Stimulated activated naive CD8-positive, alpha-beta T cell treated with anti-CD3 and anti-CD28 coated beads, Interleukin-15, Interleukin-2, amounts not matched to agents 100 U/mL and 50 U/mL, for 24 hours (primary cell): ENCODE results near the gene SLC25A23.

Source experiments
- ATAC-seq: fragments of 150-1000 bp; cut with Tn5 transposase; one replicate; pipeline ENCODE4 v1.10.0; 2021
- DNase-seq: peaks from one replicate; pipeline ENCODE4 v3.0.0; 2021

SLC25A23 gene

DNA sequence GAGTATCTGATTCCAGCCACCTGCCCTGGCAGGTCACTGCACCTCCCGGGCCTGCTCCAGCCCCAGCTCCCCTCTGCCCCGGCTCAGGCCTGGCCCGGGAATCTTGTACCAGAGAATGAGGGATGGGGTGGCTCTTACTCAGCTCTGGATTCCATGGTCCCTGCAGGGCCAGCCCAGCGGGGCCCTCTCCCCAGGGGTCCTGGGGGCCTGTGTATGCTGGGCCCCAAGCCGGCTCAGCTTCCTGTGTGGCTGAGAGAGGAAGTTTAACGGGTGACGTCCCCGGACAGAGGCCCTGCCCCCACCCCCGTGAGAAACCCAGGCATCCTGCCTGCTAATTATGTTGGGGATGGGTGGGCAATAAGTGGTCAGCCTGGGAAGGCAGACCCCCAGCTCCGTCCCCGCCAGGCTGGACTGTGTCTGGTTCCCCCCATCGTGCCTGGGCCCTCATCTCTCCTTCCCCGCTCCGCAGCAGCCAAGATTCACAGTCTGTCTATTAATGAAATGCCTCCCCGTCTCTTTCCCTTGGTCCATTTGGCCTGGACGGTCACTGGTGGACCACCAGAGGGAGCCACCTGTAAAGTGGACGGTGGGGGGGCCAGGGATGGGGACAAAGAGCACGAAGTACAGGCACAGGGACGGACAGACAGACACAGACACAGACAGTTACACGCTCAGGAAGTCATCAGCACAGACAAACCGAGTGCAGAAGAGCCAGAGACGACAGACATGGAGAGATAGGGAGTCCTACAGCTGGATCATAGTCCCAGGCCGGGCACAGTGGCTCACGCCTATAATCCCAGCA lies 22.1 kb upstream of the SLC25A23 start, which contains the start of gene DENND1C:
Gene DENND1C (minus strand): TSS at position 247 of the 802 bp plus-strand sequence. CDS start 92 bp downstream, at position 155.
- DNase-seq: peak; percentile 78

DNA sequence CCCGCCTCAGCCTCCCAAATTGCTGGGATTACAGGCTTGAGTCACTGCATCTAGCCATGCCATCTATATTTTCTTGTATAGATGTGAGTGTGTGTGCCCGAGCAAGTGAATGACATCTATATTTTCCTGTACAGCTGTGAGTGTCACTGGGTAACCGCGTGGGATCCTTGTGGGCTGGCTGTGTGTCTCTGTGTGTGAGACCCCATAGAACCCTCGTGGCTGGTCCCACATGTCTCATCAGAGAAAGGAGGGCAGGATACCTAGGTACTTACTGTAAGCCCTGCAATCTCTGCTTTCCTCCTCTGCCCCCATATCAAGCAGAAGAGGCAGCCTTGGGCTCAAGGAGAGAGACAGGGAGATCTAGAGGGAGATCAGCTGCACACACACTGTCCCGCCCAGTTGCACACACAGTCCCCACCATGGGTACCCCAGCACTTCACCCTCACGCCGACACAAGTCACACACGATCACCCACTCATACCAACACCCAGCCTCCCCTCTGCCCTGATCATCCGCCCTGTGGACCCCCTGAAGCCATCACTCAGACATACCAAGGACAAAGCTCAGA lies 21.3 kb upstream of the SLC25A23 start:
- ATAC-seq (peak; percentile 22), DNase-seq (peak; percentile 41)

More for the DNA sequence above, 22.1 kb upstream of the SLC25A23 start, which contains the start of gene DENND1C:
- peak; percentile 84 for ATAC-seq

DNA sequence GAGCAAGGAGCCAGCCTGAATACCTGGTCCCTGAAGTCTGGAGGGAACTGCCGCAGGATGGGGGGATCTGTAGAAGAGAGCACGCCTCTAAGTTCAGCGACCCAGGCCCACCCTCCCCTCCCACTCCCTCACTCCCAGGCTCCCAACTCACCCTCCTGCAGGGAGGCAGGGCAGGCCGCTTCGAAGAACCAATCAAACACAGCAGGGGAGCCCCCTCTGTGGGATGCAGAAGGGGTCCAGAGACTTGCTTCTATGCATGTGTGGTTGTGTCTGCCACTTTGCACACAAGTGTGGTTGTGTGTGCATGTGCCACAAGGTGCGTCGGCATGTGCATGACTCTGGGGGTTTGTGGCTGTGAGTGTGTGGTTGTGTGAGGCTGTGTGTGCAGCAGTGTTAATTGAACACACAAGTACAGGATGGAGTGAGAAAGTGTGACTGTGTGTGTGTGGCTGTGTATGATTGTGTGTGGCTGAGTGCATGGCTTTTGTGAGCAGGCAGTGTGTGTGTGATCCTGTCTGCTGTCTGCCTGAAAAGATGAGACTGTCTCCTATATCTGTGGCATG lies 20.3 kb upstream of the SLC25A23 start:
- no peak for ATAC-seq
- no peak for DNase-seq

DNA sequence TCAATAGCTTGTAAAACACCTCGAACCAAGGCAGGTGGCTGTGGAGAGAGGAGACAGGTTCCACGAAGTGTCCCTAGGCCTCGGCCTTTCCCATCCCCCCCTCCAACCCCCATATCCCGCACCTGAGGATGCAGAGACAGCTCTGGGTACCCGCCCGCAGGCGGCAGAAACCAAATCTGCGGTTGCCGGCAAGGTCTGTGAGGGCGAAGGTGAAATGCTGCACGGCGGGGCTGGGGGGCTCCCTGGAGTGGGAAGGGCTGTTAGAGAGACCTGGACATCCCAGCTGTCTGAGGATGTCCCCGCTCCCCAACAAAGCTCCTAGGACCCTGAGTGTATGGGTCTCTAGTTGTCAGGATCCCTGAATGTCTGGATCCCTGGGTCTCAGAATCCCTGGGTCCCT lies 19.2 kb upstream of the SLC25A23 start:
- no peak for DNase-seq
- ATAC-seq: no peak

DNA sequence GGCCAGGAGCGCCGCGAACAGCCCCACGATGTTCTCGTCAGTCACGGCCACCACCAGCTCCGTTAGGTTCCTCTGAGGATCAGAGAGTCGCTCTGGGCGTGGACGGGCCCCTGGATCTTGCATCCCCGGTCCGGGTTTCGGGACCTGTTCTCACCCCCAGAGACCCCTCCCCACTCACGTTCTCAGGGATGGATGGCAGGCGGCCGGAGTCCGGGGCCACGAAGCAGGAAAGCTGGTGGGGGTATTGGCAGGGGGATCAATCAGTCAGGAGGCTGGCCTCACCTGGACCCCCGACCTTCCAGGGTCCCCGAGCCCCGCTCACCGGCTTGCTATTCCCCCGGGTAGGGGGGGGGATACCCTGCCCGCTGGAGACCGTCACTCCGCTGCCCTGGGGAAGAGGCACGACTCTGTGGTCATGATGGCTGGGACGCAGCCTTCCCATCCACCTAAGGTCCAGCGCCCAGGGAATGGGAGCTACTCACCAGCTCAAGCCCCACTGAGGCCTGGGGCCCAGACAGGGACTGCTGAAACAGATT lies 17.4 kb upstream of the SLC25A23 start:
- no peak for DNase-seq
- no peak for ATAC-seq

DNA sequence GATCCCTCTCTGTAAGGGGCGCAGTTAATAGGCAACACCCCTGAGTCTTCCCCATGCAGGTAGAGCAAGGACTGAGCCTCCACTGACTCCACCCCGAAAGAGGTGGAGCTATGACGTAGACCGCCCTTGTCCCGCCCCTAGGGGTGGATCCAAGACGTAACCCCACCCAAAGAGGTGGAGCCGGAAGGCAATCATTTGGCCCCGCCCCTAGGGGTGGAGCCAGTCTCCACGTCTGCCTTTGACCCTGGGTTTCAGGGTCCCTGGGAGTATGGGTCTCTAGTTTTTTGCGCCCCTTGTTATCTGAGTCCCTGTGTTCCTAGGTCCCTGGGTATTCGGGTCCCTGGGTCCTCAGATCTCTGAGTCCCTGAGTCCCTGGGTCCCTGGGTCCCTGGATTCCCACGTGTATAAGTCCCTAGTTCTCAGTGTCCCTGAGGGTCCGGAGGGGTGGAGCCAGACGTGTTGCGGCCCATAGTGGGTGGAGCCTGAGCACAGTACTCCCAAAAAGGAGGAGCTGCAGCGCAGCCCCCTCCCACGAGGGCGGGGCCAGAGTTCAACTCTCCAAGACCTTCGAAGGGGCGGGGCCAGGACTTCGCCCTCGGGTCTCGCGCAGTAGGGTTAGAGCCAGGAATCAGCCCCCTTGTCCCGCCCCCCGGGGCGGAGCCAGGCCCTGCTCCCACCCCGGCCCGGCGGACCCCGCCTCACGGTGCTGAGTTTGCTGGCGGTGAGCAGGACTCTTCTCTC lies 16.7 kb upstream of the SLC25A23 start:
- peak; percentile 80 for ATAC-seq
- peak; percentile 77 for DNase-seq

DNA sequence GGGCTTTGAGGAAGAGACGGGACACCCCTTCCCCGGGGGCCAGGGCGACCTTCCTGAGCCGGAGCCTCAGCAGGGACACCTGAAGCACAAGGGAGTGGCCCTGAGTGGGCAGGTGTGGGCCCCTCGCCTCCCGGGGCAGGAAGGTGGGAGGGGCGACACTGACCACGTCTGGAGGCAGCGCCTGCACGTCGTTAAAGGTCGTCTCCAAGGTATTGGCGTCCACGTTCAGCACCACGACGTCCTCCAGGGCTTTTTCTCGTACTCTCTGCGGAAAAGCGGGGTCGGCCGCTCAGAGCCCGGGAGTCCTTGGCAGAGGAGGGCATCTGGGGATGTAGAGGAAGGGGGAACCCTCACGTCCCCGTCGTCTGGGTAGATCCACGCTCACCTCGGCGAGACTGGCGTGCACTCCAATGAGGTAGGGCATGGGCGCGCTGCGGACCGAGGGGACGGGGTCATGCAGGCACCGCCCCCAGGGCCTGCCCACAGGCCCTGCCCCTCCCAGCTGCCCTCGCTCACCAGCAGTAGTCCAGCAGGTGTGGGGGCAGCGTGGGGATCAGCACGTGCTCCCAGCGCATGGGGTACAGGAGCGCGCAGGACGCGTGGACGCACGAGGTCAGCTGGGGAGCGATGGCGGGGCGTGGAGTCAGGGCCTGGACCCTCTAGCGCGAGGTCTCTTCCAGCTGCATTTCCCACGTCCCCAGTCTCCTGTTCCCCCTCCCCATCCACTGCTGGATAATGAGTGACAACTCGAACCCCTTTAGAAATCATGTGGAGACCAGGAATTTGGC lies 15.9 kb upstream of the SLC25A23 start:
- ATAC-seq: no peak

DNA sequence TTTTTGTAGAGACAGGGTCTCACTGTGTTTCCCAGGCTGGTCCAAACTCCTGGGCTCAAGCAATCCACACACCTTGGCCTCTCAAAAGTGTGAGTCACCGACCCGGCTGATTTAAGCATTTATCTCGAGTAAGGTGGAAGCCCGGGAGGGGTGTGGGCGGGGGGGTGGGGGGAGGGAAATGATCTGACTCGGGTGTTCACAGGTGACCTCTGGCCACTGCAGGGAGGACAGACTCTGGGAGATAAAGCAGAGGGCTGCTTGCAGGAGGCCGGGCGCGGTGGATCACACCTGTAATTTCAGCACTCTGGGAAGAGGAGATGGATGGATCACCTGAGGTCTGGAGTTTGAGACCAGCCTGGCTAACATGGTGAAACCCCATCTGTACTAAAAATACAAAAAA lies 14.1 kb upstream of the SLC25A23 start:
- DNase-seq (no peak), ATAC-seq (no peak)

More for the DNA sequence above, 15.9 kb upstream of the SLC25A23 start:
- no peak for DNase-seq

DNA sequence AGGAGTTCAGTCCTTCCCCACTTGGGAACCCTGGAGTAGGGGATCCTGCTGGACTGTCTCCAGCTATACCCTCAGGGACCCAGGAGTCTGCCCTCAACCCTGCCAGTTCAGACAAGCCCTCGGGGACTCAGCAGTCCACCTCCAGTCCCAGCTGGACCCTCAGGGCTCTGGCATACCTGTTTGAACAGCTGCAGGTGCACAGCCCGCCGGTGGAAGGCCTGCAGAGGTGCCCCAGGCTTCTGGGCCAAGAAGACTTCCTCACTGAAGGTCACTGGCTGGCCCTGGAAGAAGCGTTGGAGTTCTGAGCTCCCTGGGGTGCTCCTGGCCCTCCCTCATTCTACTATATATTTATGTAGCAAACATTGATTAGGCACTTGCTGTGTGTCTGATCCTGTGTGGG lies 13.1 kb upstream of the SLC25A23 start:
- no peak for DNase-seq
- no peak for ATAC-seq

DNA sequence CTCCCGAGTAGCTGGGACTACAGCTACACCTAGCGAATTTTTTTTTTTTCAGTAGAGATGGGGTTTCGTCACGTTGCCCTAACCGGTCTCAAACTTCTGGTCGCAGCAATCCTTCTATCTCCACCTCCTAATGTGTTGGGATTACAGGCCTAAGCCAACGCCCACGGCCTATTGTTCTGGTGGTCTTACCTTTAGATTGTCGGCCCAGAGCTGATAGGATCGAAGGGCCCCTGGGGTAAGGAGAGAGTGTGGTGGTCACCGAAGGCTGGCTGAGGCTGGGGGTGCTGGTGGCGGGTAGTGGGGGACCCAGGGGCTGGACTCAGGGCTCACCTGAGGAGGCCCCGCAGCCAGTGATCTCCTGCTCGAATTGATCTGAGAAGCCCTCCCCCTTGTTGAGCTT lies 11.5 kb upstream of the SLC25A23 start:
- DNase-seq (no peak), ATAC-seq (no peak)

DNA sequence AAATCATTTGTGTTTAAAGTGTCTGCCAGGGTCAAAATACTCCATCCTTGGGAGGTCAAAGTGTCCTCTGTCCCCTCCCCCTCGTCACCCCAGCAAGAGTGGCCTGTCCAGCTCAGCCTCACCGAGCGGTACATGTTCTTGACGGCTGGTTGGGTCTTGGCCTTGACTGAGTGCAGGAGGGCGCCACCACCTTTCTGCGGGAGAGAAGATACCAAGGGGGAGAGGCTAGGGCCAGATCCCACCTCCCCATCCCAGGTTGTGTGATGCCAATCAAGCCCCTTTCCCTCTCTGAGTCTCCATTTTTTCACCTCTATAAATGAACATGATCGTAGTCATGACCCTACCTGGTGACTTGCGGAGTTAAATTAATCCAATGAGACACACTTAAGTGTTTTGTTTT lies 10.6 kb upstream of the SLC25A23 start:
- DNase-seq: no peak
- no peak for ATAC-seq

DNA sequence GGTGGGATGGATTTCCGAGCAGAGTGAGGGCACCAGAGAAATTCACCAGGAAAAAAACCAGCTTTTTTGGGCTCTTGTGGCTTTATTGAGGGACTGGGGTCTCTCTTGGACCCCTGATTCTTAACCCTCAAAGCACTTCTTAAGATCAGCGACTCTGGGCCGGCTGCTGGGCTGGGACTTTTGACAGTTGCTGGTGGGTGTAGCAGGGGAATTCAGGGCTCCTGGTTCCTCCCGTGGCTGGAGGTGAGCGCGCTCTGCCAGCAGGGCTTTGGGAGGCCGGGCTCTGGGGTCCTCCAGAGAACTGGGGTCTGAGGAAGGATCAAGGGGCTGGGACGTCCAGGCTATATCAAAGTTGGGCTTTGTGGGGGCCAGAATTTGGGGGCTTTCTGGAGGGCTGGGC lies 7.8 kb upstream of the SLC25A23 start:
- no peak for DNase-seq
- ATAC-seq: no peak

DNA sequence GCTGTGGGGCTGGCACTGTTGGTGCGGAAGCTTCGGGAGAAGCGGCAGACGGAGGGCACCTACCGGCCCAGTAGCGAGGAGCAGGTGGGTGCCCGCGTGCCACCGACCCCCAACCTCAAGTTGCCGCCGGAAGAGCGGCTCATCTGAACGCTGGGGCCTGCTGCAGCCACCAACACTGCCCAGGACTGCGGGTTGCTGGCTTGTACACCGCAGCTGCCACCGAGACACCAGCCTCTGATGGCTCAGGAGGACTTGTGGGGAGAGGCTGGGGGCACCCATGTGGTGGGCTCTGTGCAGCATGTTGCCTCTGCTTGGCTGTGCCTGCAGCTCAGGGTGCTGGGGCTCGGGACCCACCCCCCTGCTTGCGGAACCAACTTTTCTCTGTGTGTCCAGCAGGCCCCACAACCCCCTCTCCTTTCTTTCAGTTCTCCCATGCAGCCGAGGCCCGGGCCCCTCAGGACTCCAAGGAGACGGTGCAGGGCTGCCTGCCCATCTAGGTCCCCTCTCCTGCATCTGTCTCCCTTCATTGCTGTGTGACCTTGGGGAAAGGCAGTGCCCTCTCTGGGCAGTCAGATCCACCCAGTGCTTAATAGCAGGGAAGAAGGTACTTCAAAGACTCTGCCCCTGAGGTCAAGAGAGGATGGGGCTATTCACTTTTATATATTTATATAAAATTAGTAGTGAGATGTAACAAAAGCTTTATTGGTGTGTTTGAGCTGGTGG lies 7.1 kb upstream of the SLC25A23 start:
- ATAC-seq (no peak), DNase-seq (no peak)

DNA sequence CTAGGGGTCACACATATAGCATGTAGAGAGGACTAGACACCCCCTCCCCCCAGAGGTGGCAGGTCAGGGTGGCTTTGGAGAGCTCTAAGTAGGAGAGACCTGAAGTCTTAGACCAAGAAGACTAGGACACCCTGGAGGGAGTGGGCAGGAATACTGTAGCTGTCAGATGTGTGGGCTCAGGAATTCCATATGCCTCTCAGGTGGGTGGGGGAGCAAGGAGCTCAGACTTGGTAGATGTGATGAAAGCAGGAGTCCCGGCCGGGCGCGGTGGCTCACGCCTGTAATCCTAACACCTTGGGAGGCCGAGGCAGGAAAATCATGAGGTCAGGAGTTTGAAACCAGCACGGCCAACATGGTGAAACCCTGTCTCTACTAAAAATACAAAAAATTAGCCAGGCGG lies 6.1 kb upstream of the SLC25A23 start:
- ATAC-seq (no peak), DNase-seq (no peak)

DNA sequence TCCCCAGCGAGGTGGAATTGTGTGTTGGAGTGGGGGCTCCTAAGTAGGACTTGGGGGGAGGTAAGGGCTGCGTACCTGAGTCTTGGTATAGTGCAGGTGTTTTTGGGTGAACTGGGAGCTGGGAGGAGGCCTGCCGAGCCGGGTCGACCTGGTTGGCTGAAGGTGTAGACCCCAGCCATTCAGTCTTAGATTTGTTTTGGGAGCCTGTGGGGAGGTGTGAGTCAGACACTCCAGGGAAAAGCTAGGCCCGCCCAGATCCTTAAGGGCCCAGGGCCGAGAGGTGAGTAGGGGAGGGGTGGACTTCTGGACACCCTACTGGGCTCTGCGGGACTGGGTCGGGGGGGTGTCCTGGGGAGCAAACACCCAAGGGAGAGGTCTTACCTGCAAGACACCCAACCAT lies 5.4 kb upstream of the SLC25A23 start:
- ATAC-seq (no peak), DNase-seq (no peak)

DNA sequence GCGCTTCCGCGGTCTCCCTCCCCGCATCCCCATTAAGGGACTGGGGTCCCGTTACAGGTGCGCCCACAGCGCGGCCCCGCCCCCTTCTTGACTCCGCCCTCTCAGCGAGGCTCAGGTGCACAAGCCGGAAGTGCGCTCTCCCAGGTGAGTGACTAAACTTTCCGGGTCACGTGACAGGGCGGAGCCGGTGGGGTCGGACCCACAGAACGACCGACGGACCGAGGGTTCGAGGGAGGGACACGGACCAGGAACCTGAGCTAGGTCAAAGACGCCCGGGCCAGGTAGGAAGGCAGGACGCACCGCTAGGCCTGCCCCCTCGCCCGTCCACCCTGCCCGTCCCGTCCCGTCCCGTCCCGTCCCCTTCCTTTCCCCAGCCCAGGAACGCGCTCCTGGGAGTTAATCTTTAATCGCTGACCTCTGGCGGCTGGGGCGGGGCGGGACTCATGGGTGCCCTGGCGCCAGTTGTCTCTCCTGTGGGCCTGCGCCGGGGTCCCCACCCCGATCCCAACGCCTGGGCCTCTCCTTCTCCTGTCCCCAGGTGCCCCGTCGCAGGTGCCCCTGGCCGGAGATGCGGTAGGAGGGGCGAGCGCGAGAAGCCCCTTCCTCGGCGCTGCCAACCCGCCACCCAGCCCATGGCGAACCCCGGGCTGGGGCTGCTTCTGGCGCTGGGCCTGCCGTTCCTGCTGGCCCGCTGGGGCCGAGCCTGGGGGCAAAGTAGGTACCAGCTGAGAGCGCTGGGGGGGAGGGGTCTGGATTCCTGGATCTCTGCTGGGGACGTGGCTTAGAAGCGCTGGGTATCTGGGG lies 4.7 kb upstream of the SLC25A23 start, which contains the start of gene CRB3:
Gene CRB3 (plus strand): TSS at position 202 of the 804 bp plus-strand sequence. CDS start 431 bp downstream, at position 633.
- peak; percentile 30 for DNase-seq
- ATAC-seq: no peak

DNA sequence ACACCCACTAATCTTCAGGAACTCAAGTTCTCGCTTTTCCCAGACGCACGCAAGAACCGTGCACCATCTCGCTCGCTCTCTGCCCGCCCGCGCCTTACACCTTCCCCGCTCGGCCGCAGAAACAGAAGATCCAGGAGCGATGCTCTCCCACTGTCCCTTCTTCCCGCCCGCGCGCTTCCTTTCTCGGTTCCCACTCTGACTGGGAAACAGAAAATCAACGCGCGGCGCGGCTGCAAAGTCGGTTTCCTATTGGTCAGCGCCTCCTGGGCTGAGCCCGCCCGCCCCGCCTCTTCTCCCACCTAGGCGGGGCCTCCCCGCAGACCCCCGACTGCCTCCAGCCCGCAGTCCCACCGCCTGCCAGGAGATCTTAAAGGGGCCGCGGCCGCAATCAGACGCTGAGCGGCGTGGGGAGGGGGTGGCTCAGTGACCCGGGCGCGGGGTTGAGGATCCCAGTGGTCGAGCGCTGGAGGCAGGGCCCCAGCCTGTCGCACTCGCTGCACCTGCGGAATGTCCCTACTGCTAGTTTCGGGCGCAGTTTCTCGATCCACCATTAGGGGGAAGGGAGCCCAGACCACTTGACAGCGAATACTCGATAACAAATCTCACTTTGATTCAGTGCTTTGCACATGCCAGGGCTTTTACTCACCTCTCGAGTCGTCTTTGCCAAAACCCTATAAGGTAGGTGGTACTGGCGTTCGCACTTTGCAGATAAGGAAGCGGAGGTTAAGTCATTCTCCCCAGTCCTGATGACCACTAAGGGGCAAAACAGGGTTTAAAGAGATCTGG lies 700 bp upstream of the SLC25A23 start:
- ATAC-seq (peak; percentile 88), DNase-seq (peak; percentile 98)

DNA sequence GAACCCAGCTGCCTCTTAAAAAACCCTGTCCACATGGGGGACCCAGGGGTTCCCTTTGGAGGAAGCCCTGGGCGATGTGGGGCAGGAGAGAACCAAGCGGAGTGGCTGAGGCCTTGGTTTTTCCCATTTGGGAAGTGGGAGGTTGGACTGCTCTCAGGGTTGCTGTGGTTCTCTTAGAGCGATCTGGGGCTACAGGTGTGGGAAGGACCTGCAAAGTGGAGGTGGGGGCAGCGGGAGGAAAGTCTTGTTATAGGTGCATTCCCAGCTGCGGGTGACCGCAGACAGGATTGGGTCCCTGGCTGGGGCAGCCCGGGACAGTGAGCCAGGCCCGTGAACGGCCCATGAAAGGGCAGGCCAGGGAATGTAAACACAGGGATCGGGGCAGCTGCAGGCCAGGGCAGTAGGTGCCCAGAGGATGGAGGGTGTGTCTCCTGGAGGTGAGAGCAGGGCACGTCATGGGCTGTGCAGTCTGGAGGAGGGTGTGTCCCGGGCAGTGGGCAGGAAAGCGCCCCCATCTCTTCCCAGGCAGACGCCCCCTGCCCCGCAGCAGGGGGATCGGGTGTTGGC lies 814 bp downstream of the SLC25A23 start:
- ATAC-seq (no peak), DNase-seq (no peak)
